Measurements from ENCODE around the gene SLC10A3.

SLC10A3 gene

DNA sequence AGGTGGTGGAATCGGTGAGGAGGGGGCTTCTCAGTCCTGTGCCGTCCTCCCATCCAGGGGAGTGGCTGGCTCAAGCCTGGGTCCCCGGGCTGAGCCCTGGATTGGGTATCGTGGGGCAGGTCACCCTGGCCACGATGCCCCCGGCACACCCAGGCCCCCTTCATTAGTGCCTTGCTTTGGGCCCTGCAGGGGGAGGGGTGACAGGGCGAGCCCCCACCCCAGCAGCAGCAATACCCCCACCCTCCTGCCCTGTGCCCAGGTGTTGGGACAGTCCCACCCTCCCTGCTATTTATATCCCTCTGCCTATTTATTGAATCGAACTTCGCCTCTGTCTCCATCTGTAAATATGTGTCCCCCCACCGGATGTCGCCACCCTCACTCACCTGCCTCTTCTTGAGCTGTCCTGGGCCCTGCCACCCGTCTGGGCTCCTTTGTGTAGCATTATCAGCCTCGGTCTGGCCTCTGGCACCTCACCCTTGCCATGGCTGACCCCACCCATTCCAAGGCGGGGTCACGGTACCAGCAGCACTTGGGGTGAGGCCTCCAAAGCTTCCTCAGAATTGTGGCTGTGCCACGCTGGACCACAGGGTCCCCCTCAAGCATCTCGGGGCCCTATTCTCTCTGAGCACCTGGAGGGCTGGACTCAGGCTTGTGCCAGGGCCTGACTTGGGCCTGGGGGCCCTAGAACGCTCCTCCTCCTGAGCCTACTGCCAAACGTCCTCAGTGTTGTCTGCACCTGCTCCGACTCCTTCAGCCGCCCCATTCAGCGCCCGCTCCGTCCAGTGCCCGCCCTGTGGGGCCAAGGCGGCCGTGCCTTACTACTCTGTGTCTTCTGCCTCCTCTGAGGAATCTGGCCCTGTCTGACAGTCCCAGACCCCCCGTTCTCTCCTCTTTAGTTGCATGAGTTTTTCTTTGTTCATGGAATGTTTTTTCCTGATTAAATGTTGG is 17.5 kb downstream of the SLC10A3 start:
- no peak overlapping the region for H3K4me3 ChIP-seq (ENCODE audit: low read depth, low read length)
- TF ChIP-seq, protein P1, sequence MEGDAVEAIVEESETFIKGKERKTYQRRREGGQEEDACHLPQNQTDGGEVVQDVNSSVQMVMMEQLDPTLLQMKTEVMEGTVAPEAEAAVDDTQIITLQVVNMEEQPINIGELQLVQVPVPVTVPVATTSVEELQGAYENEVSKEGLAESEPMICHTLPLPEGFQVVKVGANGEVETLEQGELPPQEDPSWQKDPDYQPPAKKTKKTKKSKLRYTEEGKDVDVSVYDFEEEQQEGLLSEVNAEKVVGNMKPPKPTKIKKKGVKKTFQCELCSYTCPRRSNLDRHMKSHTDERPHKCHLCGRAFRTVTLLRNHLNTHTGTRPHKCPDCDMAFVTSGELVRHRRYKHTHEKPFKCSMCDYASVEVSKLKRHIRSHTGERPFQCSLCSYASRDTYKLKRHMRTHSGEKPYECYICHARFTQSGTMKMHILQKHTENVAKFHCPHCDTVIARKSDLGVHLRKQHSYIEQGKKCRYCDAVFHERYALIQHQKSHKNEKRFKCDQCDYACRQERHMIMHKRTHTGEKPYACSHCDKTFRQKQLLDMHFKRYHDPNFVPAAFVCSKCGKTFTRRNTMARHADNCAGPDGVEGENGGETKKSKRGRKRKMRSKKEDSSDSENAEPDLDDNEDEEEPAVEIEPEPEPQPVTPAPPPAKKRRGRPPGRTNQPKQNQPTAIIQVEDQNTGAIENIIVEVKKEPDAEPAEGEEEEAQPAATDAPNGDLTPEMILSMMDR (IDR thresholded peaks at IDR 0.05; ENCODE audit: low read depth, low read length) = no peak

DNA sequence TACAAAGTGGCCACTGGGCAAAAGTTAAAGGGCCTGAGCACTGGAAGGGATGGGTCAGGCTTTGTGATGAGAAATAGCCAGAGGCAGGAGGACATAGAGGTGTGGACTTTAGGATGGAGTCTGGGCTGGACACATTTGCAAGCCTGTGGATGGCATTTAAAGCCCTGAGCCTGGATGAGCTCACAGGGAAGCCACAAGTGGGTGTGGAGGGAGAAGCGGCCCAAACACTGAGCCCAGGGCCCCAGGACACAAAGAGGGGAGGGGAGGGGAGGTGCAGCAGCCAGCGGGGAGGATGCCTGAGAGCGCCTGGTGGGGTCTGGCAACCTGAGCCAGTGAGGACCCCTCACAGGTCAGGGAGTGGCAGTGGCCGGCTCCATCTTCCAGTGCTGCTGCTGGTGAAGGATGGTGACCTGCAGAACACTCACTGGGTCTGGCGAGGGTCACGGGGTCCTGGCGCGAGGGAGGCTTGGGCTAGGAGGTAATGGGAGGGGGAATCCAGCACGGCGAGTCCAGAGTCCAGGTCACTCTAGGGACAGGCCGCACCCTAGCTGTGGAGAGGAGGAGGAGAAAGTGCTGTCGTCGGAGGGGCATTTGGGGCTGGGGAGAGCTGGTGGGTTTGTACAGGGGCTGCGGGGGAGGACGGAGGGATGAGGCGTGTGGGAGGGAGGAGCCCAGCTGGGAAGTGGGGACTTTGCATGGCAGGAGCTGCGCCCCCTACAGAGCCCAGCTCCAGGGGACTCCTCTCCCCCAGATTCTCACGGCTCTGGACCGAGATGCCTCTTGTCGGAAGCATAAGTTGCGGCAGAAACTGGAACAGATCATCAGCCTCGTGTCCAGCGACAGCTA is 18.4 kb downstream of the SLC10A3 start:
- no peak overlapping the region for H3K4me3 ChIP-seq (ENCODE audit: low read depth, low read length)
- TF ChIP-seq, protein P1 (IDR thresholded peaks at IDR 0.05; ENCODE audit: low read depth, low read length) = no peak

DNA sequence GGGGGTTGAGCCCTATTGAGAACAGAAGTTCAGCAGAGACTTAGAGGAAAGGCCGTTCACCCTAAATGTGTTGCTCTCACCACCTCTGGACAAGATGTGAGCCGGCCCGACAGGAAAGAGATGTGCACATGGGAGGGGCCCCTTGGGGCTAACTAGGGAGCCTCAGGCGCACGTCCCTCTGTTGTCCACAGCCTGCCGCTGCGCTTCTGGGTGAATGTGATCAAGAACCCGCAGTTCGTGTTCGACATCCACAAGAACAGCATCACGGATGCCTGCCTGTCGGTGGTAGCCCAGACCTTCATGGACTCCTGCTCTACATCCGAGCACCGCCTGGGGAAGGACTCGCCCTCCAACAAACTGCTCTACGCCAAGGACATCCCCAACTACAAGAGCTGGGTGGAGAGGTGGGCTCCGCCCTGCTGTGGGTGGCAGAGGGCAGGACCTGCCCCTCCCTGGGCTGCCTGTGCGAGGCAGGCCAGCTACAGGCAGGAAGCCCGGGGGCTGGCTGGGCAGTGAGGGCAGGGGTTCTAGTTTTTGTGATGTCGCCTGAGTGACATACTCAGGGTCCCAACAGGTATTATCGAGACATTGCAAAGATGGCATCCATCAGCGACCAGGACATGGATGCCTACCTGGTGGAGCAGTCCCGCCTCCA is 19.4 kb downstream of the SLC10A3 start:
- no peak overlapping the region for H3K4me3 ChIP-seq (ENCODE audit: low read depth, low read length)
- TF ChIP-seq, protein P1 (IDR thresholded peaks at IDR 0.05; ENCODE audit: low read depth, low read length) = no peak

DNA sequence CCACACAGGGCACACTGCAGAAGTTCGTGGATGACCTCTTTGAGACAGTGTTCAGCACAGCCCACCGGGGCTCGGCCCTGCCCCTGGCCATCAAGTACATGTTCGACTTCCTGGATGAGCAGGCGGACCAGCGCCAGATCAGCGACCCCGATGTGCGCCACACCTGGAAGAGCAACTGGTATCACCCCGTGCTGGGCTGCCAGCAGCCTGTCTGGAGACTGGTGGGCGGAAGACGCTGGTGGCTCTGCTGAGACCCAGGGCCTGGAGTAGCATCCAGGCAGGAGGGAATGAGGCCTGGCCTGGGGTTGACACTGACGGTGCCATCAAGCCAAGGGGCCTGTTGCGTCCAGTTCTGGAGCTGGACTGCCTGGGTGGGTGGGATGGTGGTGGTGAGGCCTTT is 20.0 kb downstream of the SLC10A3 start:
- TF ChIP-seq, protein P1 (IDR thresholded peaks at IDR 0.05; ENCODE audit: low read depth, low read length) = no peak
- no peak overlapping the region for H3K4me3 ChIP-seq (ENCODE audit: low read depth, low read length)

DNA sequence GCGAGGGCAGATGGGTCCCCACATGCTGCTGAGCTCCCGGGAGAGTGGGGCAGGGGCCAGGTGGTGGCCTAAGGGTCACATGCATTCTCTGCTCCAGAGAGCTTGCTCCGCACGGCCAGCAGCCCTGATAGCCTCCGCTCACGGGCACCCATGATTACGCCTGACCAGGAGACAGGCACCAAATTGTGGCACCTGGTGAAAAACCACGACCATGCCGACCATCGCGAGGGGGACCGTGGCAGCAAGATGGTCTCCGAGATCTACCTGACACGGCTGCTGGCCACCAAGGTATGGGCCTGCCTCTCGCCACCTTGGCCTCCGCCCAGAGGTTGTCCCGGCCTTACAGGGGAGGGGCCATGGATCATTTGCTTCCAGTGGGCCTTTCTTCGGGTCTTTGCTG is 20.5 kb downstream of the SLC10A3 start:
- H3K4me3 ChIP-seq (ENCODE audit: low read depth, low read length) = no peak overlapping the region
- TF ChIP-seq, protein P1 (IDR thresholded peaks at IDR 0.05; ENCODE audit: low read depth, low read length) = no peak

DNA sequence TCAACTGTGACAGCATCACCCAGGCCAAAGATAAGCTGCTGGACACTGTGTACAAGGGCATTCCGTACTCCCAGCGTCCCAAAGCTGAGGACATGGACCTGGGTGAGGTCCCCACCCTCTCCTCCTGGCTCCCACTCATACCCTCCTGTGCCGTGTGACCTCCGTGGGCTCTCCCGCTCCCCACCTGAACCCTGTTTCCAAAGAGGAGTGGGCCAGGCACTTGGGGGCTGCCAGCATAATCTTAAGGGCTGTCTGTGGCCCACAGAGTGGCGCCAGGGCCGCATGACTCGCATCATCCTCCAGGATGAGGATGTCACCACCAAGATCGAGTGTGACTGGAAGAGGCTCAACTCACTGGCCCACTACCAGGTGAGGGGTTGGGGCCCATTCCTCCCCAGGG is 21.3 kb downstream of the SLC10A3 start:
- H3K4me3 ChIP-seq (ENCODE audit: low read depth, low read length) = no peak overlapping the region
- TF ChIP-seq, protein P1 (IDR thresholded peaks at IDR 0.05; ENCODE audit: low read depth, low read length) = no peak
